Suppressor macrophage treated with lipopolysaccharide for 1 hour (primary cell): ENCODE results near the gene PTX4.
"Not testable (repeated sequence)": the region's sequence is repeated elsewhere in the genome, so short reads cannot be mapped to it uniquely, and the experiment has no call there.

ENCODE experiments used
- DNase-seq, 3 donors: peaks; one replicate each; pipeline ENCODE4 v3.0.0-alpha.2; 2020 to 2022

Gene PTX4

GRCh38 chr16:1442697-1443096 is 46.0 kb downstream of the PTX4 start:
- no peak for DNase-seq

- no peak for DNase-seq
Measured at GRCh38 chr16:1441391-1441829, 47.3 kb downstream of the PTX4 start.

GRCh38 chr16:1439699-1440074 is 49.1 kb downstream of the PTX4 start:
- DNase-seq, result not testable (repeated sequence)

GRCh38 chr16:1439058-1439698 is 49.6 kb downstream of the PTX4 start:
- no peak for DNase-seq

- no peak for DNase-seq
Measured at GRCh38 chr16:1438229-1439057, 50.3 kb downstream of the PTX4 start.

GRCh38 chr16:1437606-1438005 is 51.1 kb downstream of the PTX4 start:
- no peak for DNase-seq

- DNase-seq, result no peak
Measured at GRCh38 chr16:1436731-1437355, 51.9 kb downstream of the PTX4 start.

- DNase-seq, result no peak
Measured at GRCh38 chr16:1435921-1436697, 52.6 kb downstream of the PTX4 start.
